Smooth muscle cell of the brain vasculature (primary cell): ENCODE measurements around the gene LIMK2.
"Not testable (repeated sequence)": the region's sequence is repeated elsewhere in the genome, so short reads cannot be mapped to it uniquely, and the experiment has no call there.

Experiments used
- DNase-seq: peaks from one replicate; pipeline ENCODE4 v3.0.0-alpha.2; 2012; ENCODE audit warnings: low read depth, low spot score

Gene LIMK2

DNA sequence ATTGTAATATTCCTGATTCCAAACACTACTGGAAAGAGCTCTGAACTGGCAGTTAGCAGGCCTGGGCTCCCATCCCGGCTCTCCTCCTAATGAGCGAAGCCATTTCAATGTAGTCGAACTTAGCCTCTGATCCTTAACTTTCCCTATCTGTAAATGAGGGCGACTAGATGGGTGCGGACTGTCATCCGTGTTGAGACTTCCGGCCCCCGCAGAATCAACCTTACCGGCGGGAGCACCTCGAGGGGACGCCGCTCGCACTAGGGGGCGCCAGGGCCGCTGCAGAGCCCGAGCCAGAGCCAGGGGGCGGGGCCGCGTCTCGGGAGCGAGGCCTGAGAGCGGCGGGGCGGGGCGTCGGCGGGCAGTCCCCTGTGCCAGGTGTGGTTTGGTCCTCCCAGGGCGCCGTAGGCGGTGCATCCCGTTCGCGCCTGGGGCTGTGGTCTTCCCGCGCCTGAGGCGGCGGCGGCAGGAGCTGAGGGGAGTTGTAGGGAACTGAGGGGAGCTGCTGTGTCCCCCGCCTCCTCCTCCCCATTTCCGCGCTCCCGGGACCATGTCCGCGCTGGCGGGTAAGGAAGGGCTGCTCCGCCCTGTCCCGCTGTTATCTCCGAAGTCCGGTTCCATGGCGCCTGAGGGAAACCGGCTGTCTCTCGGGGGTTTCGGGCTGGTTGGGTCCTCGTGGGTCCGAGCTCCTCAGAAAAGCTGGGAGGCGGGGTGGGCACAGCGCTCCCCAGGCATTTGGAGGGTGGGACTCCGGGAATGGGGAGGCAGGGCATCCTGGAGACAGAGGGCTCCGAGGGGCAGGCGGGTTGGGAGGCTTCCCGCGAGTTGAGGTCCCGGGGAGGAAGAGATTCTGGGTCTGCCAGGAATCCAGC lies at the start of gene LIMK2:
Gene LIMK2, plus strand, starts transcription at position 437 of the 869 bp plus-strand sequence. Its CDS starts 111 bp downstream, at position 548.
- DNase-seq: peak; percentile 23

GRCh38 chr22:31170971-31171370 lies 41.1 kb upstream of the LIMK2 start:
- no peak for DNase-seq

DNA sequence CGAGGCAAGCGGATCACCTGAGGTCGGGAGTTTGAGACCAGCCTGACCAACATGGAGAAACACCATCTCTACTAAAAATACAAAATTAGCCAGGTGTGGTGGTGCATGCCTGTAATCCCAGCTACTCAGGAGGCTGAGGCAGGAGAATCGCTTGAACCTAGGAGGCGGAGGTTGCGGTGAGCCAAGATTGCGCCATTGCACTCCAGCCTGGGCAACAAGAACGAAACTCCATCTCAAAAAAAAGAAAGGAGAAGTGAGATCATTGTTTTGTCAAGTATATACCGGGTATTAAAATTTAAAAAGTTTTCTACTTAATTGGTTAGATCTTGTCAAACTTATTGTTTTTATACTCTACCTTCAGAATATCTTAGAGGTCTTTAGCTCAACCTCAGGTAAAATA lies 40.4 kb upstream of the LIMK2 start:
- not testable (repeated sequence) for DNase-seq

- no peak for DNase-seq
Observed at GRCh38 chr22:31173386-31174145, 38.5 kb upstream of the LIMK2 start.

DNA sequence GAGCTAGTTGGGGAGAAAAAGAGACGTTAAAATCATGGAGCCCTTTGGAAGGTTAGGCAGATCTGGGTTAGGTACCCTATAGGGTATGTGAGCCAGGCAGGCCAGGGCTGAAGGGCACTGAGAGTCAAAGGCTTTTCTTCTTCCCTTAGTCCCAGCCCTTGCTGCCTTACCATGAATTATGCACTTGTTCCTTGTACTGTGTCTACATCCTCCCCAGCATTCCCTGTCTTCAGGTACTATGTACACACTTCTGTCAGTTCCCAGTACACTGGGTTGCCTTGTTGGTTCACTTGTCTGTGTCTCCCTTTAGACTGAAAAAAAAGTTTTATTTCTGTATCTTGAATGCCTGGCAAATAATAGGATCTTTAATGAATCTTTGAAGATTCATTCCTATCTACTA lies 35.2 kb upstream of the LIMK2 start:
- DNase-seq: no peak

DNA sequence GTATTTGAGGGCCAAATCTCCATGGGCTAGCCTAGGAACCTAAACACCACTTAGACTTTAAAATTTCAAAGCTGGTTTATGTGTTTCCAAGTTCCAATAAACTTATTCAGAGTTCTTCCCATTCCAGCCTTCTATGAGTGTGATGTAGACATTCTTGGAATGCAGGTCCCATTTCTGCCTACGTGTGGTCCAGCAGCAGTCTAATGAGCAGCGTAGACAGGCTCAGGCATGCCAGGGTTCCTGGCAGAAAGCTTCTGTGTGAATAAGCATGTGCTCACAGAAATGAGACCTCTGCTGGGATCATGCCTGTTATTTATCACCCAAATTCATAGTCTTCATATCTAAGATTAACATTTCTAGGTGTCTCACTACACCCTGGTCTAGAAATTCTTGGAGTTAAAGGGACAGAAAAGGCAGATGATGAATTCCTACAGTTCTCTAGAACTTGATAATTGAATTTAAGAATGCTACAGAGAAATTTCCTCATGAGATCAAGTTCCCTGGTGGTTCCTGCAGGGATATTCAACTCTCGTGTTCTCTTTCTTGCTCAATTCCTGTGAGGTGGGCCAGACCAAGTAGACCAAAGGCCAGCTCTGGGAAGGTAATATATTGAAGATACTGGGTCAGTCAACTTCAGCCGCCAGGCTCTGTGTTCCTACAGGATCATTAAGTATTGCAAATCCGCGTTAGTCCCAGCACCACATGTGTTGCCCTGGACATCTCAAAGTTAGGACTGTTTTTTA lies 34.5 kb upstream of the LIMK2 start:
- no peak for DNase-seq

DNA sequence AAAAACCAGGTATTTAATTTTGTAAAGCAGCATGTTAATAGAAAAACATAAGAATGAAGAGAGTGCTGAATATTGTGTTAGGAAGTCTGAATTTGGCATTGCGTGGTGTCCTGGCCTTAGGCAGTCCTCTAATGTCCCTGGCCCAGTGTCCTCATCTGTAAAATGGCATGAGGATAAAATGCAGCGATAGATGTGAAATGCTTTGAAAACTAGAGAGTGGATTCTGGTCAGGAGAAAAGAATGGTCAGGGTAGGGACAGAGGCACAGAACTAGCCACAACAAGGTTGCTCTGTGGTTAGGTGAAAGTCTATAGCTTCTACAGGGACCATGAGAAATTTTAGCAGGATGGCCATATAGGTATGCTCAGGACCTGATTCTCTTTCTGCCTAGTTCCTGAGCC lies 33.2 kb upstream of the LIMK2 start:
- DNase-seq: no peak

DNA sequence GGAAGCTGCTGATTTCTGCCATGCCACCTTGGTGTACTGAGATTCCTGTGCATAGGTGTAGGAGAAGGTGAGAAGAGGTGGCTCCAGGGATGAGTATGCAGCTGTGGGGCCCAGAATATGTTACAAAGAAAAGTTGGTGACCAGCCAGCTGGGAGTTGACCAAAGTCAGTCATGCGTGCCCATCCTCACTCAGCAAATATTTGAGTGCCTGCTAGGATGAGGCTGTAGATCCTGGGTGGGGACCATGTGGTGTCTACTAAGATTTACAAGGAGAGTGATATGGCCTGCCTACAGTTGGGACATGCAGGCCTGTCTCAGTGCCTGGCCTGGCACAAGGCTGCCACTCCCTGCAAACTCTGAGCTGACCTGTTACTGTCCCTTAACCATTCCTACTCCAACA lies 32.8 kb upstream of the LIMK2 start:
- no peak for DNase-seq

- DNase-seq: no peak
Observed at GRCh38 chr22:31184015-31184414, 28.1 kb upstream of the LIMK2 start.

- no peak for DNase-seq
Observed at GRCh38 chr22:31185056-31185455, 27.0 kb upstream of the LIMK2 start.

DNA sequence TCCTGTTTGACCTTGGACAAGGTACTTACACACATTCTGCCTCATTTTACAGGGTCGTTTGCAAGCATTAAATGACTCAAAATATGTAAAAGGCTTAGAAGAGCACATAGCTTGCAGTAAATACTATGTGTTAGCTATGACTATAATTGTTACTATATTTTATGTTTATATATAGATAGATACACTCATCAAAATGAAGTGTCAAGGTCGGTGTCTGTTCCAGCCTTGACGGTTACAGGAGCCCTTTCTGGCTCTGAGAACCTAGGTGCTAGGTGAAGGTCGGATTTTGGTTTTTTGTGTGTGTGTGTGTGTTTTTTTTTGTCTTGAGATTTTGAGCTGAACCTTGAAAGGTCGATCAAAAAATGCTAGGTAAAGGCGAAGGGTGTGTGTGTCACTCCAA lies 24.5 kb upstream of the LIMK2 start:
- no peak for DNase-seq

DNA sequence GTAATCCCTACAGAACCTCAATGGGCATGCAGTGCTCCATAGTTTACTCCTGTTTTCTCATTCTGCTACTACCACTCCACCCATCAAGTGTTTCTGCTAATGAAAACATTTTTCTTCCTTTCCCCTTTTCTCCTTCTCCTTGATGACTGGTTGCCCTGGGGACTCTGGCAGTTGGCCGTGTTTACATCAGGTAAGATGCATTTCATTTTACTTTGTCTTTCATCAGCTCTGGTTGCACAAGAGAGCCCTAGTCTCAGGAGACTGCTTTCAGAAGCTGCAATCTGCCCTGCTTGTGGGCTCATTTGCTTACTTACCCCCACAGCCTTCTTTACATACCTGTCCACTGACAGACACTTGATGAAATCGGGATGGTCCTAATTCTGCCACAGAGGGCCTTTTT lies 19.6 kb upstream of the LIMK2 start:
- no peak for DNase-seq

GRCh38 chr22:31193092-31193491 lies 19.0 kb upstream of the LIMK2 start:
- DNase-seq: no peak

DNA sequence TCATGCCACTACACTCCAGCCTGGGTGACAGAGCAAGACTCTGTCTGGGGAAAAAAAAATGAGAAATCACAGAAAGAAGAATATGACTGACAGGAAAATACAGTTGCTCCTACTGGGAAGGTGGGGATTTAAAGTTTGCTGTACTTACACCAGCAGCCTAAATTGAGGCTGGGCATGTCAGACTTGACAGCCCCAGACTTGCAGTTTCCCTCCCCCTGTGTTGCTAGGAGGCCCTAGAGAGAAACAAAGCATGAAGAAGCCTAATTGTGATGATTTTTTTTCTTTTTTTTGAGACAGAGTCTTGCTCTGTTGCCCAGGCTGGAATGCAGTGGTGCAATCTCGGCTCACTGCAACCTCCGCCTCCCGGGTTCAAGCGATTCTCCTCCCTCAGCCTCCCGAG lies 17.4 kb upstream of the LIMK2 start:
- DNase-seq: not testable (repeated sequence)

DNA sequence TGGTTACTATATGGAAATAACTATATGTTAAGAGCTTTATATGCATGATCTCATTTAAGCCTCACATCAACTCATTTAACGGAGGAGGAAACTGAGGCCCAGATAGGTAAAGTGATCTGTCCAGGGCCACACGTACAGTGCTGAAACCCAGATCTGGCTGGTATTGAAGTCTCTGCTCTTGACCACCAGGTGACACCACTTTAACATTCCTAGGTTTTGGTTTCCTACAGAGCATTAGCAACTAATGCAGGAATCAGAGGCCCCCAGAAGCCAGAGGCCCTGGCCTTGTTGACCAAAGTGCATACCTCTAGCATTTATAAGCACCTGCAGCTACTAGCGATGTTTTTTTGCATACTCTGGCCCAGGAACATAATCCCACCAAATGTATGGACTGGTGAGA lies 12.9 kb upstream of the LIMK2 start:
- no peak for DNase-seq

DNA sequence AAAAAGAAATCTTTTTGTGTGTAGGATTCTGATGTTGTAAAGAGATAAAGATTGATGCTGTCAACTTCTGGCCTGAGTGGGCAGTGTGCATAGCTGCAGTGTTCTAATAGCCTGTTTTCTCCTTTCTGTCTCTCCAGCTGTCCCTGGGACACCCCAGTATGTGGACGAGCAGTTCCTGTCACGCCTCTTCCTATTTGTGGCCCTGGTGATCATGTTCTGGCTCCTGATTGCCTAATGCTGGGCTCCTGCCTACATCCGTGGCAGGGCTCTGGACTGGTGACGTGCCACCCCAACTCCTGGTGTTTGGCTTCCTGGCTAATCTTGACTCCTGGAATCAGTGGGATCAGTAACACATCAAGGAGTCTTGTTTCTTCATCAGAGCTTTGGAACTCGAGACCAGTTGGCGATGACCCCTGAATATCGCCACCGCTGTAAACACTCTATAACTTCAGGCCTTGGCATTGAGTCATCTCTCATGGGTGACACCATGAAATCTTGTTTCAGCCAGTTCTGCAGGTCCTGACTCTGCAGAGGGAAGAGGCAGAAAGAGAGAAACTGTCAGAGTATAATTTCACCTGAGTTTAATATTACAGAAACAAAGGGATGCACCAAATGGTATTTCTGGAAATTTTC lies 7.6 kb upstream of the LIMK2 start:
- not testable (repeated sequence) for DNase-seq

DNA sequence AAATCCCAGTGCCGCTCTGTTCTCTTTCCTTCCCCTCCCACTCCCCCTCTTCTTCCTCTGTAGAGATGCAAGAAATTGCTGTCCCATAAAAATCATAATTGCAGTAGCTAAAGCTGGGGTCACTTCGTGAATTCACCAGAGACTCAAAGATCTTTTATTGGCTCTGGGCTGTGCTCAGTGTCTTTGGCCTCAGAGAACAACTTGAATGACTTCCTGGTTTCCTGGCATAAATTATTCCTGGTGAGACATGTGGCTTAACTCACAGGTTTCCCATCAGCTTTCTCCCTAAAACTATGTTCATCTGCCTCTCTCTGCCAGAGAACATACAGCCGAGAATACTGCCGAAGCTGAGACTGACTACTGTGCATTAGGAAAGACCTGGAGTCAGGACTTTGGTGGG lies 7.0 kb upstream of the LIMK2 start:
- DNase-seq: not testable (repeated sequence)

DNA sequence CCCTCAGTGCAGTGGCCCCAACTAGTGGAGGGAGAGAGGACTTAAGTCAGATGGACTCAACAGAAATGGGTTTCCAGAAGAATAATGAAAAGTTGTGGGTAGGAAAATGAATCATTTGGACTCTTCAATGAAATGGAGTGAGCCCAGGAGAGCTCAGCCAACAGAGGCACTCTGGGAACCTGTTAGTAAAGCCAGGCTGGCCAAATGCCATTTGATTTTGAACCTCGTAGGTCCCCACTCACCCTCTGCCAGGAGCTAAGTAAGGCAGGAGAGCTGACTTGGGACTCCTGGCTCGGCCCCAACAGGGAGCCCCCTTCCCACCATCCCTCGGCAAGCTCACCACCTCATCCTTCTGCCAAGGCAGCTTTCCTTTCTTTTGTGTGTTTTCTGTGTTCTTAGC lies 5.6 kb upstream of the LIMK2 start:
- DNase-seq: not testable (repeated sequence)

GRCh38 chr22:31206896-31207687 lies 5.0 kb upstream of the LIMK2 start:
- no peak for DNase-seq

- DNase-seq: no peak
Observed at GRCh38 chr22:31210556-31211421, 1.3 kb upstream of the LIMK2 start.
